ENCODE measurements around the gene DCLK1. TPM values are rescaled to one million over a fixed set of nuclear protein-coding genes. Genes with fewer than 3 reads are reported as not detected.

The DCLK1 gene
- total RNA-seq, 1 donor from 2014 or later, result not detected

DNA sequence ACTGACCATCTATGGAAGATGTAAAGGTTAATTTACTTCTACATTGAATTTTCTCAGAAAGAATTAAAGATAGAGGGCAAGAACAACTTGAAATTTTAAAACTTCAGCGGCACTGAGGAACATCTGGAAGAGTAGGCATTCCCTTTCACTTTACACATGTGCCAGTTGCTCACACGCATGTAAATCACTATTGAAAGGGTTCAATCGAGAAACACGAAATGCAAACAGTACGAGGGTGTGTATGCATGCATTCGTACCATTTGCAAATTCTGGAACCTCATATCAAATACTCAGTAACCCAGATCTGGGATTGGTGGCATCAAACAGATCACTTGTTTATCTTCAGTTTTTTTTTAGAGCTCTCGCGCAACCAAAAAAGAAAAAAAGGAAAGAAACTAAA lies 339.2 kb downstream of the DCLK1 start:
- ATAC-seq (ENCODE audit: low read depth), result no peak
- ChIA-PET POLR2A (no interaction called here), CTCF (interaction anchor here (0.6 kb wide), 1 partner anchor 13 kb away, joined by 3 read pairs; no protein-coding TSS in a partner anchor)
- TF ChIP-seq, protein P1, sequence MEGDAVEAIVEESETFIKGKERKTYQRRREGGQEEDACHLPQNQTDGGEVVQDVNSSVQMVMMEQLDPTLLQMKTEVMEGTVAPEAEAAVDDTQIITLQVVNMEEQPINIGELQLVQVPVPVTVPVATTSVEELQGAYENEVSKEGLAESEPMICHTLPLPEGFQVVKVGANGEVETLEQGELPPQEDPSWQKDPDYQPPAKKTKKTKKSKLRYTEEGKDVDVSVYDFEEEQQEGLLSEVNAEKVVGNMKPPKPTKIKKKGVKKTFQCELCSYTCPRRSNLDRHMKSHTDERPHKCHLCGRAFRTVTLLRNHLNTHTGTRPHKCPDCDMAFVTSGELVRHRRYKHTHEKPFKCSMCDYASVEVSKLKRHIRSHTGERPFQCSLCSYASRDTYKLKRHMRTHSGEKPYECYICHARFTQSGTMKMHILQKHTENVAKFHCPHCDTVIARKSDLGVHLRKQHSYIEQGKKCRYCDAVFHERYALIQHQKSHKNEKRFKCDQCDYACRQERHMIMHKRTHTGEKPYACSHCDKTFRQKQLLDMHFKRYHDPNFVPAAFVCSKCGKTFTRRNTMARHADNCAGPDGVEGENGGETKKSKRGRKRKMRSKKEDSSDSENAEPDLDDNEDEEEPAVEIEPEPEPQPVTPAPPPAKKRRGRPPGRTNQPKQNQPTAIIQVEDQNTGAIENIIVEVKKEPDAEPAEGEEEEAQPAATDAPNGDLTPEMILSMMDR (IDR thresholded peaks at IDR 0.05), result no peak
- Mint-ChIP-seq H3K4me3 (no peak overlapping the region), H3K9me3 (no peaks in the 10 kb centered on the region), H3K27me3 (peaks cover 4% of the 10 kb centered on the region), H3K27ac (no peak overlapping the region), H3K4me1 (no peaks in the 10 kb centered on the region), H3K36me3 (ENCODE audit: low read depth) (no peaks in the 10 kb centered on the region)
- DNase-seq, result no peak
- intact Hi-C loops (cut with micrococcal nuclease), result no loop called here

DNA sequence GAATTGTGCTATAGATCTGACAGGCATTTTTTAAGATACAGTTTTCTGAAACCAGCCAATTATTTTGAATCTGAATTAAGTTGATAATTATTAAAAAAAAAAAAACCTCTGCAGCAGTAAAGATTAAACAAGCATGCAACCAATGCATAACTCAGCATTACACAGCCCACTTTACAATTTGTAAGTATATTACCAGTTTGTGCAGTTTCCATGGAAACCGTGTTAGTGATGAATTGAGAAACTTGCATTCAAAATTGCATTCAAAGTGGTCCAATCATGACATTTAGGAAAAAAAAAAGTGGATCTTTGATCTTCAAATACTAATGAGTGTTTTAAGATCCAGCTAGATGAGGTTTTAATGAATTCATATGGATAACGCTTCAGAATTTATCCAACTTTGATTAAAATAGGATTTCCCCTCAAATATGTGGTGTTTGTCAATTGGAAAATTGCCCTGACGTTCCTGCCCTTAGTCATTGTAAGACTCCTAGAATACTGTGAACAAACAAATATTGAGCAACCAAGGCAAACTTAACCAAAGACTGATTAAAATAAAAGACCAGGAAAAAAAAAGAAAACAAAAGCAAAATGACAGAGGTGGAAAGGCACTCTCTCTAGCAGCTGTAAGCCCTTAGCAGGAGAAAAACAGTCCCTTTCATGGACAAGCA lies 339.9 kb downstream of the DCLK1 start:
- no peak overlapping the region for H3K27ac Mint-ChIP-seq
- peaks cover 4% of the 10 kb centered on the region for H3K27me3 Mint-ChIP-seq
- intact Hi-C loops (cut with micrococcal nuclease), result no loop called here
- ChIA-PET CTCF (interaction anchor here (0.6 kb wide), 1 partner anchor 14 kb away, joined by 3 read pairs; no protein-coding TSS in a partner anchor), POLR2A (no interaction called here)
- no peaks in the 10 kb centered on the region for H3K36me3 Mint-ChIP-seq (ENCODE audit: low read depth)
- no peaks in the 10 kb centered on the region for H3K4me1 Mint-ChIP-seq
- DNase-seq (no peak), ATAC-seq (ENCODE audit: low read depth) (no peak)
- H3K9me3 Mint-ChIP-seq, result no peaks in the 10 kb centered on the region
- TF ChIP-seq, protein P1 (IDR thresholded peaks at IDR 0.05), result no peak
- H3K4me3 Mint-ChIP-seq, result no peak overlapping the region

- H3K27ac Mint-ChIP-seq, result no peak overlapping the region
- DNase-seq (no peak), ATAC-seq (ENCODE audit: low read depth) (no peak)
- no peaks in the 10 kb centered on the region for H3K9me3 Mint-ChIP-seq
- H3K36me3 Mint-ChIP-seq (ENCODE audit: low read depth), result no peaks in the 10 kb centered on the region
- ChIA-PET CTCF (interaction anchor here (0.9 to 1.2 kb wide), 3 partner anchors 11 to 193 kb away, joined by 3 to 5 read pairs (median 4); no protein-coding TSS in a partner anchor), POLR2A (no interaction called here)
- H3K4me1 Mint-ChIP-seq, result no peaks in the 10 kb centered on the region
- H3K4me3 Mint-ChIP-seq, result no peak overlapping the region
- peaks cover 4% of the 10 kb centered on the region for H3K27me3 Mint-ChIP-seq
- intact Hi-C loops (cut with micrococcal nuclease), result no loop called here
- TF ChIP-seq, protein P1 (IDR thresholded peaks at IDR 0.05), result no peak
Observed at GRCh38 chr13:35789335-35790165, 341.6 kb downstream of the DCLK1 start.

DNA sequence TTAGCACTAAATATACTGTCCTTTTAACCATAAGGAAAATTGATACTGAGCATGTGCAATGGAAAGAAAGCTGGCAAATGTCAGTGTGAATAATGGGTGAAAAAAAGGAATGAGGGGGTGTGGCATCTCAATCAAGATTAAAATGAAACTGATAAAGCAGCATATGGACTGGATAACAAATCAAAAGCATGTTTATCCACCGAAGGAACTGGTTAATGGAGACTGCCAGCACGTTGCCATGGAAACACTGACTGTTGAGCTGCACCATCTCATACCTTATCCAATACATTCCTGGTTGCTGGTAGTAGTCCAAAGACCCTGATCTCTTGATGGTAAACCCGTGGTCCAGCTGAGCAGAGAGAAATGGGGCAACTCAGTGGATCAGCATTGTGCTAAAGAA lies 343.2 kb downstream of the DCLK1 start:
- no peak for ATAC-seq (ENCODE audit: low read depth)
- intact Hi-C loops (cut with micrococcal nuclease), result no loop called here
- TF ChIP-seq, protein P1 (IDR thresholded peaks at IDR 0.05), result no peak
- Mint-ChIP-seq H3K4me1 (no peaks in the 10 kb centered on the region), H3K27ac (no peak overlapping the region), H3K36me3 (ENCODE audit: low read depth) (no peaks in the 10 kb centered on the region), H3K27me3 (peaks cover 4% of the 10 kb centered on the region), H3K9me3 (no peaks in the 10 kb centered on the region), H3K4me3 (no peak overlapping the region)
- ChIA-PET POLR2A (no interaction called here), CTCF (interaction anchor here (0.6 kb wide), 1 partner anchor 15 kb away, joined by 3 read pairs; no protein-coding TSS in a partner anchor)
- DNase-seq, result no peak

Data from activated B cell treated with CpG ODN at 0.5 μM for 24 hours (primary cell).